MM.1S (cell line): ENCODE data around the gene RAPGEF4.
A peak's percentile ranks its signal among the peaks of the same experiment; 100 is the strongest.

Experiments used
- DNase-seq: peaks from one replicate; pipeline ENCODE4 v3.0.0-alpha.2; 2015
- H2AFZ ChIP-seq: fragments of 300-600 bp; sonication (generic); 2 replicates; pipeline ENCODE4 v1.6.0; 2016; ENCODE audit warnings: antibody characterized with exemption, low read length
- H3F3A ChIP-seq: fragments of 300-600 bp; sonication (generic); 2 replicates; pipeline ENCODE4 v1.6.1; 2016; ENCODE audit warnings: mild to moderate bottlenecking, antibody characterized with exemption, low read length, moderate library complexity, mixed read lengths; ENCODE audit not compliant: insufficient read depth
- H3K27ac ChIP-seq: fragments of 300-600 bp; sonication (generic); 2 replicates; pipeline ENCODE4 v1.5.1; 2016; ENCODE audit warnings: mild to moderate bottlenecking, low read length
- H3K27me3 ChIP-seq: fragments of 300-600 bp; sonication (generic); replicated peaks from 2 replicates; pipeline ENCODE4 v1.6.0; 2016; ENCODE audit warnings: low read length; ENCODE audit not compliant: insufficient read depth
- H3K36me3 ChIP-seq: fragments of 300-600 bp; sonication (generic); replicated peaks from 2 replicates; pipeline ENCODE4 v1.6.1; 2016; ENCODE audit warnings: mild to moderate bottlenecking, low read length, mixed read lengths; ENCODE audit not compliant: insufficient read depth
- H3K4me1 ChIP-seq: fragments of 300-600 bp; sonication (generic); 2 replicates; pipeline ENCODE4 v1.6.1; 2016; ENCODE audit warnings: low read length, mixed read lengths
- H3K4me2 ChIP-seq: fragments of 300-600 bp; sonication (generic); 2 replicates; pipeline ENCODE4 v1.6.0; 2016; ENCODE audit warnings: low read depth, low read length
- H3K4me3 ChIP-seq: fragments of 300-600 bp; sonication (generic); 2 replicates; pipeline ENCODE4 v1.5.1; 2016; ENCODE audit warnings: low read length, mixed read lengths
- H3K79me2 ChIP-seq: fragments of 300-600 bp; sonication (generic); 2 replicates; pipeline ENCODE4 v1.6.1; 2016; ENCODE audit warnings: mixed run types, low read length, mixed read lengths
- H3K9ac ChIP-seq: fragments of 300-600 bp; sonication (generic); 2 replicates; pipeline ENCODE4 v1.6.1; 2016; ENCODE audit warnings: low read length, mixed read lengths
- H3K9me2 ChIP-seq: fragments of 300-600 bp; sonication (generic); replicated peaks from 2 replicates; pipeline ENCODE4 v1.6.1; 2016; ENCODE audit warnings: mild to moderate bottlenecking, low read length, mixed read lengths; ENCODE audit not compliant: insufficient read depth
- H3K9me3 ChIP-seq: fragments of 300-600 bp; sonication (generic); replicated peaks from 2 replicates; pipeline ENCODE4 v1.6.1; 2016; ENCODE audit warnings: mild to moderate bottlenecking, low read length, mixed read lengths; ENCODE audit not compliant: insufficient read depth
- H4K20me1 ChIP-seq: fragments of 300-600 bp; sonication (generic); 2 replicates; pipeline ENCODE4 v1.6.1; 2016; ENCODE audit warnings: mild to moderate bottlenecking, low read length, moderate library complexity, mixed read lengths; ENCODE audit not compliant: insufficient read depth
- CTCF ChIP-seq: fragments of 300-600 bp; sonication (generic); IDR thresholded peaks from 2 replicates; pipeline ENCODE4 v1.5.1; 2016; ENCODE audit warnings: antibody characterized with exemption, low read length, mixed read lengths
- EZH2 ChIP-seq: fragments of 300-600 bp; sonication (generic); optimal IDR thresholded peaks from 2 replicates; pipeline ENCODE3; 2017; ENCODE audit warnings: low read depth, mild to moderate bottlenecking, antibody characterized with exemption, low read length, mixed read lengths
- EZH2phosphoT487 ChIP-seq: fragments of 300-600 bp; sonication (generic); IDR thresholded peaks from 2 replicates; pipeline ENCODE4 v1.6.1; 2018; ENCODE audit warnings: antibody characterized with exemption, low read length

RAPGEF4 gene

GRCh38 chr2:172865422-172865821 lies 129.8 kb downstream of the RAPGEF4 start:
- TF ChIP-seq CTCF (peak; percentile 12; the same call in 1 of the 2 replicates), EZH2phosphoT487 (no peak), EZH2 (no peak)
- Histone ChIP-seq H2AFZ (no peak overlapping the region), H3K79me2 (no peaks in the 10 kb centered on the region), H3K27me3 (no peaks in the 10 kb centered on the region), H3K9ac (no peak overlapping the region), H4K20me1 (no peaks in the 10 kb centered on the region), H3K36me3 (no peaks in the 10 kb centered on the region), H3K4me2 (no peak overlapping the region), H3K4me1 (no peaks in the 10 kb centered on the region), H3K9me2 (no peaks in the 10 kb centered on the region), H3K4me3 (no peak overlapping the region), H3F3A (no peaks in the 10 kb centered on the region), H3K27ac (no peak overlapping the region), H3K9me3 (no peaks in the 10 kb centered on the region)
- no peak for DNase-seq

GRCh38 chr2:172869861-172870260 lies 134.2 kb downstream of the RAPGEF4 start:
- no peak overlapping the region for H3K4me2 ChIP-seq
- no peak overlapping the region for H3K9ac ChIP-seq
- DNase-seq: no peak
- H3K27me3 ChIP-seq: no peaks in the 10 kb centered on the region
- no peaks in the 10 kb centered on the region for H3K9me3 ChIP-seq
- no peaks in the 10 kb centered on the region for H4K20me1 ChIP-seq
- H2AFZ ChIP-seq: no peak overlapping the region
- H3K36me3 ChIP-seq: no peaks in the 10 kb centered on the region
- H3K79me2 ChIP-seq: no peaks in the 10 kb centered on the region
- no peak overlapping the region for H3K4me3 ChIP-seq
- no peaks in the 10 kb centered on the region for H3K9me2 ChIP-seq
- no peak for TF ChIP-seq CTCF
- TF ChIP-seq EZH2phosphoT487: no peak
- TF ChIP-seq EZH2: no peak
- H3F3A ChIP-seq: no peaks in the 10 kb centered on the region
- no peaks in the 10 kb centered on the region for H3K4me1 ChIP-seq
- H3K27ac ChIP-seq: no peak overlapping the region

GRCh38 chr2:172870396-172870795 lies 134.8 kb downstream of the RAPGEF4 start:
- Histone ChIP-seq H3K27me3 (no peaks in the 10 kb centered on the region), H4K20me1 (no peaks in the 10 kb centered on the region), H3K9me2 (no peaks in the 10 kb centered on the region), H3K79me2 (no peaks in the 10 kb centered on the region), H3F3A (no peaks in the 10 kb centered on the region), H3K9me3 (no peaks in the 10 kb centered on the region), H3K4me2 (no peak overlapping the region), H3K9ac (no peak overlapping the region), H3K36me3 (no peaks in the 10 kb centered on the region), H2AFZ (no peak overlapping the region), H3K27ac (no peak overlapping the region), H3K4me3 (no peak overlapping the region), H3K4me1 (no peaks in the 10 kb centered on the region)
- DNase-seq: no peak
- TF ChIP-seq EZH2phosphoT487: no peak
- no peak for TF ChIP-seq CTCF
- TF ChIP-seq EZH2: no peak
